K562 (cell line): ENCODE data around the gene POLR1C. TPM values are rescaled to one million over a fixed set of nuclear protein-coding genes. Genes with fewer than 3 reads are reported as not detected.

Experiments
- ATAC-seq: fragments of 200-7000 bp; cut with Tn5 transposase; 3 replicates; pipeline ENCODE4 v1.9.1; 2020; ENCODE audit warnings: moderate library complexity
- BruUV-seq: library from RNA; stranded (reverse); fragments of 400-500 nt; replicated peaks from 2 replicates; lab custom pipeline; 2021; lab: Mats Ljungman, UMichigan
- CTCF ChIA-PET: fragments of 300-600 bp; formaldehyde crosslinking; extraction: SDS; loops from one replicate; lab custom pipeline; 2021; ENCODE audit warnings: low intra/inter-chr PET ratio; lab: Yijun Ruan, JAX
- POLR2A ChIA-PET: fragments of 300-600, 350-650 bp; sonication (Branson Sonifier 250); formaldehyde crosslinking; extraction: SDS; loops from one replicate; lab custom pipeline; 2021; ENCODE audit warnings: antibody characterized with exemption, inconsistent platforms; lab: Yijun Ruan, JAX
- DNase-seq, 4 experiments: peaks; one replicate each; pipeline versions ENCODE4 v3.0.0 to v3.0.0-alpha.2; 2011 to 2018; ENCODE audit warnings: low spot score in 3 of 4, mixed read lengths in 3 of 4; ENCODE audit errors: extremely low read depth in 1 of 4
- FAIRE-seq: peaks from 2 replicates; lab custom pipeline; 2011; peaks lifted over from hg19 to GRCh38; lab: Jason Lieb, UNC
- H2AFZ ChIP-seq: 2 replicates; pipeline ENCODE4 v1.6.0; 2011; ENCODE audit warnings: low read depth, low read length, control low read depth, inconsistent platforms
- H3K27ac ChIP-seq: fragments of 200-600 bp; 3 replicates; pipeline ENCODE4 v1.8.0; 2011; ENCODE audit warnings: low read depth, mild to moderate bottlenecking, control low read depth, inconsistent platforms, low read length, moderate library complexity, mixed read lengths; ENCODE audit errors: extremely low read depth
- H3K27me3 ChIP-seq, 2 experiments: fragments of 300-600 bp in 1 of 2; 2 replicates in 1 of 2; 3 replicates in 1 of 2; pipeline versions ENCODE4 v1.6.0 to v1.8.0; 2011; ENCODE audit warnings: inconsistent platforms in 2 of 2, low read length in 2 of 2, mild to moderate bottlenecking in 1 of 2, mixed read lengths in 1 of 2, moderate library complexity in 1 of 2; ENCODE audit not compliant: control insufficient read depth in 2 of 2, insufficient read depth in 2 of 2
- H3K36me3 ChIP-seq: fragments of 300-600 bp; 3 replicates; pipeline ENCODE4 v1.8.0; 2011; ENCODE audit warnings: mild to moderate bottlenecking, low read length, inconsistent platforms; ENCODE audit not compliant: control insufficient read depth, insufficient read depth
- H3K4me1 ChIP-seq, 2 experiments: fragments of 200-600 bp in 1 of 2; replicated peaks in 1 of 2; 2 replicates in 1 of 2; 3 replicates in 1 of 2; pipeline versions ENCODE4 v1.5.1 to v1.8.0; 2011; ENCODE audit warnings: inconsistent platforms in 2 of 2, low read length in 2 of 2, mild to moderate bottlenecking in 1 of 2, mixed read lengths in 1 of 2, moderate library complexity in 1 of 2; ENCODE audit not compliant: control insufficient read depth in 2 of 2, insufficient read depth in 2 of 2
- H3K4me2 ChIP-seq: 2 replicates; pipeline ENCODE4 v1.6.1; 2011; ENCODE audit warnings: low read length, control low read depth, inconsistent platforms, mixed read lengths; ENCODE audit not compliant: insufficient read depth
- H3K4me3 ChIP-seq: fragments of 200-600 bp; sonication (generic), shearing (Covaris generic); 2 replicates; pipeline ENCODE4 v1.5.1; 2016; ENCODE audit warnings: control low read depth, inconsistent platforms
- H3K79me2 ChIP-seq: fragments of 200-600 bp; 3 replicates; pipeline ENCODE4 v1.8.0; 2011; ENCODE audit warnings: low read length, inconsistent platforms; ENCODE audit not compliant: control insufficient read depth, insufficient read depth
- H3K9ac ChIP-seq, 2 experiments: 2 replicates each; pipeline versions ENCODE4 v1.6.0 to v1.6.1; 2011; ENCODE audit warnings: low read depth in 2 of 2, low read length in 2 of 2, control low read depth in 1 of 2, inconsistent platforms in 1 of 2, mild to moderate bottlenecking in 1 of 2, mixed read lengths in 1 of 2; ENCODE audit not compliant: insufficient read depth in 1 of 2
- H3K9me1 ChIP-seq: one replicate; pipeline ENCODE4 v1.6.0; 2011; ENCODE audit warnings: inconsistent platforms, mild to moderate bottlenecking, low read length, moderate library complexity; ENCODE audit not compliant: control insufficient read depth, insufficient read depth
- H3K9me3 ChIP-seq: replicated peaks from 2 replicates; pipeline ENCODE4 v1.5.1; 2011; ENCODE audit warnings: low read depth, low read length, inconsistent platforms; ENCODE audit not compliant: control insufficient read depth, insufficient read depth
- H4K20me1 ChIP-seq: replicated peaks from 2 replicates; pipeline ENCODE4 v1.6.1; 2011; ENCODE audit warnings: low read length, inconsistent platforms, mixed read lengths; ENCODE audit not compliant: control insufficient read depth, insufficient read depth
- FOSL1 ChIP-seq: fragments of 200-800 bp; sonication (Bioruptor generic); conservative IDR thresholded peaks from 2 replicates; pipeline ENCODE4 v1.6.1; 2016; ENCODE audit warnings: missing genetic modification characterization, missing compliant biosample characterization
- MTA3 ChIP-seq: fragments of 450-650 bp; formaldehyde crosslinking; IDR thresholded peaks from 2 replicates; pipeline ENCODE4 v1.6.1; 2017; ENCODE audit warnings: mild to moderate bottlenecking, borderline replicate concordance
- RBFOX2 ChIP-seq: fragments of 200-400 bp; formaldehyde crosslinking; IDR thresholded peaks from 2 replicates; pipeline ENCODE4 v1.6.1; 2017; ENCODE audit warnings: low read depth, mild to moderate bottlenecking, low read length, moderate library complexity
- TCF7 ChIP-seq: sonication (generic); IDR thresholded peaks from 2 replicates; pipeline ENCODE4 v1.6.1; 2016; ENCODE audit warnings: antibody characterized with exemption, borderline replicate concordance
- ZNF121 ChIP-seq: sonication (generic); formaldehyde crosslinking; conservative IDR thresholded peaks from 2 replicates; pipeline ENCODE4 v1.8.0; 2022; ENCODE audit warnings: missing genetic modification reagents
- WGBS: fragments of 100-300 bp; shearing (Covaris generic); methylation state at CpG from one replicate; pipeline ENCODE4 v1.1.6; 2016; ENCODE audit warnings: low coverage, mixed read lengths; ENCODE audit not compliant: insufficient coverage; ENCODE audit errors: missing lambda C conversion rate; 5-methylcytosine and 5-hydroxymethylcytosine counted together
- in situ Hi-C: fragments of 300-500 bp; cut with MboI; formaldehyde crosslinking; loops from 4 replicates; pipeline ENCODE4 v1.15.0; 2018; ENCODE audit warnings: inconsistent platforms, mixed read lengths
- intact Hi-C: fragments of 100-400 bp; cut with micrococcal nuclease; formaldehyde crosslinking; loops from 2 replicates; pipeline ENCODE4 v1.14.2; 2022
- polyA plus RNA-seq, 8 experiments: library from polyadenylated mRNA; depleted of rRNA in 4 of 8; stranded (reverse) in 5 of 8; unstranded in 3 of 8; fragments of >200 nt; fragmentation: Nextera tagmentation in 2 of 8; fragmentation: Illumina TruSeq in 1 of 8; extraction: Ambion mirVana in 2 of 8; extraction: Trizol in 1 of 8; gene quantifications; 2 replicates each; pipeline versions ENCODE4 v1.2.1 to v1.2.3, GENCODE V29; 2011 to 2014; ENCODE audit warnings: inconsistent platforms in 1 of 8, missing spikeins in 1 of 8
- total RNA-seq, 7 experiments: library from RNA; depleted of rRNA in 6 of 7; stranded (reverse); fragments of >200 nt in 6 of 7; fragmentation: Illumina TruSeq in 2 of 7; extraction: Trizol in 2 of 7; gene quantifications; 2 replicates each; pipeline versions ENCODE4 v1.2.1 to v1.2.3, GENCODE V29; 2011 to 2021; ENCODE audit warnings: low replicate concordance in 1 of 7
- TF ChIP-seq, protein P1 (sequence below): fragments of 450-650 bp; formaldehyde crosslinking; IDR thresholded peaks from 2 replicates; pipeline ENCODE4 v1.4.0; 2020; ENCODE audit warnings: mild to moderate bottlenecking
- TF ChIP-seq, protein P2 (sequence below): sonication (generic); formaldehyde crosslinking; IDR thresholded peaks from 2 replicates; pipeline ENCODE4 v1.8.1; 2023; ENCODE audit warnings: mild to moderate bottlenecking, missing genetic modification reagents, moderate library complexity
- TF ChIP-seq, protein P3 (sequence below): IDR thresholded peaks from 2 replicates; pipeline ENCODE4 v1.6.1; 2016; ENCODE audit warnings: missing genetic modification characterization, missing compliant biosample characterization

POLR1C gene
- total and polyA plus RNA-seq, 9 of the 15 experiments (the other 6 are each of a cell fraction or from before 2014, with no cell fraction given) = 83.5 to 429 (median 120) TPM

DNA sequence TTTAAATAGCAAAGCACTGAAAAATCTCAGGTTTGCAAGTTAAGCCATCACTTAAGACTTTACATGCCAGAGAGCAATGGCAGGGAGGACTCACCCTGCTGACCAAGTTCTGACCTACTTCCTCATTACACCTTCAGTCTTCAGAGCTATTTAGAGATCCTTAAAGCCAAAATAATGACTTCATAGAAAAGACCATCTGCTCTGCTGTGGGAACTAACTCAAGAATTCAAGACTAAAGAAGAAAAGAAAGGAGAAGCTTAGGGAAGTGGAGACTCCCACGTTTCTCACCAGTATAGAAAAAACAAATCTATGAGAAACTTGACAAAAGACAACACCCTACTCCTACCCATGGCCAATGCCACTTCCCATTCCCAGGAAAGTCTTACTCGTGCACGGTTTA, 30.3 kb downstream of the POLR1C start:
- ATAC-seq (no peak), FAIRE-seq (no peak), DNase-seq (no peak)
- no peaks in the 10 kb centered on the region for H3K4me1 ChIP-seq
- no peak overlapping the region for H3K9ac ChIP-seq
- no peaks in the 10 kb centered on the region for H4K20me1 ChIP-seq
- ChIA-PET CTCF (no interaction called here), POLR2A (interaction anchor here (0.6 to 1.8 kb wide), 8 partner anchors 9 to 28 kb away, joined by 3 to 6 read pairs (median 3); partner anchors contain the start of genes POLH and XPO5)
- no peak overlapping the region for H3K4me3 ChIP-seq
- H2AFZ ChIP-seq = no peak overlapping the region
- H3K27me3 ChIP-seq = no peaks in the 10 kb centered on the region
- H3K36me3 ChIP-seq = peaks cover 96% of the 10 kb centered on the region
- BruUV-seq = no TSS peak
- H3K9me1 ChIP-seq = no peaks in the 10 kb centered on the region
- 80% methylated on average over 3 of the region's 3 CpGs for WGBS
- H3K4me2 ChIP-seq = no peak overlapping the region
- H3K79me2 ChIP-seq = 0 out of 3 replicates have a peak, but pooled peaks cover 2% of the 10 kb centered on the region
- TF ChIP-seq, protein P1, sequence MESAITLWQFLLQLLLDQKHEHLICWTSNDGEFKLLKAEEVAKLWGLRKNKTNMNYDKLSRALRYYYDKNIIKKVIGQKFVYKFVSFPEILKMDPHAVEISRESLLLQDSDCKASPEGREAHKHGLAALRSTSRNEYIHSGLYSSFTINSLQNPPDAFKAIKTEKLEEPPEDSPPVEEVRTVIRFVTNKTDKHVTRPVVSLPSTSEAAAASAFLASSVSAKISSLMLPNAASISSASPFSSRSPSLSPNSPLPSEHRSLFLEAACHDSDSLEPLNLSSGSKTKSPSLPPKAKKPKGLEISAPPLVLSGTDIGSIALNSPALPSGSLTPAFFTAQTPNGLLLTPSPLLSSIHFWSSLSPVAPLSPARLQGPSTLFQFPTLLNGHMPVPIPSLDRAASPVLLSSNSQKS (CRISPR knock-in tag) = no peak
- no peak for TF ChIP-seq TCF7
- no peak for TF ChIP-seq ZNF121 (CRISPR knock-in tag)
- TF ChIP-seq RBFOX2 = no peak
- TF ChIP-seq MTA3 = no peak
- no peak for TF ChIP-seq FOSL1 (tag)
- TF ChIP-seq, protein P2, sequence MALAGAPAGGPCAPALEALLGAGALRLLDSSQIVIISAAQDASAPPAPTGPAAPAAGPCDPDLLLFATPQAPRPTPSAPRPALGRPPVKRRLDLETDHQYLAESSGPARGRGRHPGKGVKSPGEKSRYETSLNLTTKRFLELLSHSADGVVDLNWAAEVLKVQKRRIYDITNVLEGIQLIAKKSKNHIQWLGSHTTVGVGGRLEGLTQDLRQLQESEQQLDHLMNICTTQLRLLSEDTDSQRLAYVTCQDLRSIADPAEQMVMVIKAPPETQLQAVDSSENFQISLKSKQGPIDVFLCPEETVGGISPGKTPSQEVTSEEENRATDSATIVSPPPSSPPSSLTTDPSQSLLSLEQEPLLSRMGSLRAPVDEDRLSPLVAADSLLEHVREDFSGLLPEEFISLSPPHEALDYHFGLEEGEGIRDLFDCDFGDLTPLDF (CRISPR knock-in tag) = no peak
- TF ChIP-seq, protein P3, sequence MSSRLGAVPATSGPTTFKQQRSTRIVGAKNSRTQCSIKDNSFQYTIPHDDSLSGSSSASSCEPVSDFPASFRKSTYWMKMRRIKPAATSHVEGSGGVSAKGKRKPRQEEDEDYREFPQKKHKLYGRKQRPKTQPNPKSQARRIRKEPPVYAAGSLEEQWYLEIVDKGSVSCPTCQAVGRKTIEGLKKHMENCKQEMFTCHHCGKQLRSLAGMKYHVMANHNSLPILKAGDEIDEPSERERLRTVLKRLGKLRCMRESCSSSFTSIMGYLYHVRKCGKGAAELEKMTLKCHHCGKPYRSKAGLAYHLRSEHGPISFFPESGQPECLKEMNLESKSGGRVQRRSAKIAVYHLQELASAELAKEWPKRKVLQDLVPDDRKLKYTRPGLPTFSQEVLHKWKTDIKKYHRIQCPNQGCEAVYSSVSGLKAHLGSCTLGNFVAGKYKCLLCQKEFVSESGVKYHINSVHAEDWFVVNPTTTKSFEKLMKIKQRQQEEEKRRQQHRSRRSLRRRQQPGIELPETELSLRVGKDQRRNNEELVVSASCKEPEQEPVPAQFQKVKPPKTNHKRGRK (tag) = no peak
- in situ Hi-C loops = no loop called here
- H3K27ac ChIP-seq = no peak overlapping the region
- intact Hi-C loops = loop anchor here (2.0 kb wide), 1 partner anchor 14 kb away; no protein-coding TSS in a partner anchor
- no peaks in the 10 kb centered on the region for H3K9me3 ChIP-seq
